GM12872 (cell line): ENCODE results near the gene EBLN1.

Experiments
- TF ChIP-seq, protein P1 (sequence below): IDR thresholded peaks from 3 replicates; pipeline ENCODE4 v1.5.1; 2011; ENCODE audit warnings: low read depth, mild to moderate bottlenecking, low read length, moderate library complexity; ENCODE audit not compliant: insufficient read depth

The EBLN1 gene

DNA sequence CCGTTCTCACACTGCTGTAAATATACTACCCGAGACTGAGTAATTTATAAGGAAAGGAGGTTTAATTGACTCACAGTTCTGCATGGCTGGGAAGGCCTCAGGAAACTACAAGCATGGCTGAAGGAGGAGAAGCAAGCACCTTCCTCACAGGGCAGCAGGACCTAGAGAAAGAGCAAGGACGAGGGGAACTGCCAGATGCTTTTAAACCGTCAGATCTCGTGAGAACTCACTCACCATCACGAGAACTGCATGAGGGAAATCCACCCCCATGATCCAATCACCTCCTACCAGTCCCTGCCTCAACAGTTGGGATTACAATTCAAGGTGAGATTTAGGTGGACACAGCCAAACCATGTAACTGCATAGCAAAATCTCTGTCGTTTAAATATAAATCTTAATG is at the start of gene EBLN1:
Gene EBLN1 (minus strand): TSS at position 174 of the 400 bp plus-strand sequence. CDS start 8,032 bp downstream, outside the sequence.
- TF ChIP-seq, protein P1, sequence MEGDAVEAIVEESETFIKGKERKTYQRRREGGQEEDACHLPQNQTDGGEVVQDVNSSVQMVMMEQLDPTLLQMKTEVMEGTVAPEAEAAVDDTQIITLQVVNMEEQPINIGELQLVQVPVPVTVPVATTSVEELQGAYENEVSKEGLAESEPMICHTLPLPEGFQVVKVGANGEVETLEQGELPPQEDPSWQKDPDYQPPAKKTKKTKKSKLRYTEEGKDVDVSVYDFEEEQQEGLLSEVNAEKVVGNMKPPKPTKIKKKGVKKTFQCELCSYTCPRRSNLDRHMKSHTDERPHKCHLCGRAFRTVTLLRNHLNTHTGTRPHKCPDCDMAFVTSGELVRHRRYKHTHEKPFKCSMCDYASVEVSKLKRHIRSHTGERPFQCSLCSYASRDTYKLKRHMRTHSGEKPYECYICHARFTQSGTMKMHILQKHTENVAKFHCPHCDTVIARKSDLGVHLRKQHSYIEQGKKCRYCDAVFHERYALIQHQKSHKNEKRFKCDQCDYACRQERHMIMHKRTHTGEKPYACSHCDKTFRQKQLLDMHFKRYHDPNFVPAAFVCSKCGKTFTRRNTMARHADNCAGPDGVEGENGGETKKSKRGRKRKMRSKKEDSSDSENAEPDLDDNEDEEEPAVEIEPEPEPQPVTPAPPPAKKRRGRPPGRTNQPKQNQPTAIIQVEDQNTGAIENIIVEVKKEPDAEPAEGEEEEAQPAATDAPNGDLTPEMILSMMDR, result no peak

DNA sequence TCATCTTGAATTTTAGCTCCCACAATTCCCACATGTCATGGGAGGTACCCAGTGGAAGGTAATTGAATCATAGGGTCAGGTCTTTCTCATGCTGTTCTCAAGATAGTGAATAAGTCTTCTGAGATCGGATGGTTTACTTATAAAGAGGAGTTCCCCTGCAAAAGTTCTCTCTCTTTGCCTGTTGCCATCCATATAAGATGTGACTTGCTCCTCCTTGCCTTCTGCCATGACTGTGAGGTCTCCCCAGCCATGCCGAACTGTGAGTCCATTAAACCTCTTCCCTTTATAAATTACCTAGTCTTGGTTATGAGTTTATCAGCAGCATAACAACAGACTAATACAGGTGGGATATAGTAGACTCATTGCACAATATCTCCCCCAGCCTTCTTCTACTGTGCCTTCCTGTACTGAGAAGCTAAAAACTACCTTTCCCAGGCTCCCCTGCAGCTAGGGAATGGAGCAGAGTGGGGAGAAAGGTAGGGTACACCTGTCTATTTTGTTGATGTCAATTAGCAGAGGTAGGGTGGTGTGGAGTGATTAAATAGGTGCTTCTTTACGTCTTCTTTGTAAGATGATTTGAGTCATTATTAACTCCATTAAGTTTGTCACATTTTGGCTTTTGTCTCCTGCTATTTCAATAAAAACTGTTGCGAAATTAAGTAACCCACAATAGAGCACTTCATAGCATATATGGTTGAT is 48.2 kb upstream of the EBLN1 start:
- TF ChIP-seq, protein P1, result no peak

DNA sequence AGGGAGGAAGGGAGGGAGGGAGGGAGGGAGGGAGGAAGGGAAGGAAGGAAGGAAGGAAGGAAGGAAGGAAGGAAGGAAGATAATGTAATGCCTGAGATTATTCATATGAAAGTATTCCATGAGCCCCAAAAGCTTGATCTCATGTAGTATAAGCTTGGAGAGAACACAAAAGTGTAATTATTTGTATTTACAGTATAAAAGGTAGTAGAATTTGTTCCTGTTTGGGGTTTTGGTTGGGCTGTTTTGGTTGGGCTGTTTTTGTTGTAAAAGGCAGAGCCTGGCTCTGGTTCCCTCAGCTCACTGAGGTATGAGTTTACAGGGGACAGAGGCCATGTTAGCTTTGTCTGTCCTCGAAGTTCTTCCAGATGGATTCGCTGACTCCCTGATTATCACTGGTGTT is 45.3 kb upstream of the EBLN1 start:
- TF ChIP-seq, protein P1, result no peak

DNA sequence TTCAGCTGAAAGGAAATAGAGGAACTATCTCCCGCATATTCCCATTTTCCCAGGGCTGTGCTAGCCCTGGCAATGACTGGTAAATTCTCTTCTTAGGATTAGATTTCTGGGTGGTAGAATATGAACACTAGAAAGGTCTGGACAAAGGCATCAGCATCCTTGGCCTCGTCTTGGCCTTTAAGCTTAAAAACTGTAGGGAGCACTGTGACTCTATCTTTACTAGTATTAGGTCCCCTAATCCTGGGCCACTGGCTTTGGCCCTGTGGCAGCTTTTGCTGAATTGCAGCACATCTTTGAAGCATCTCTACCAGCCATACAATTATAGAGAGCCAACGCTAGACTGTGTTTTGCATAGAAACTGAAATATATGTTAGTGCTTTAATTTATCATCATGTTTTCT is 41.5 kb upstream of the EBLN1 start:
- TF ChIP-seq, protein P1, result 0 out of 3 replicates have a peak, but pooled peaks have one; percentile 21

GRCh38 chr10:22258471-22258870 is 40.7 kb upstream of the EBLN1 start:
- TF ChIP-seq, protein P1, result no peak

DNA sequence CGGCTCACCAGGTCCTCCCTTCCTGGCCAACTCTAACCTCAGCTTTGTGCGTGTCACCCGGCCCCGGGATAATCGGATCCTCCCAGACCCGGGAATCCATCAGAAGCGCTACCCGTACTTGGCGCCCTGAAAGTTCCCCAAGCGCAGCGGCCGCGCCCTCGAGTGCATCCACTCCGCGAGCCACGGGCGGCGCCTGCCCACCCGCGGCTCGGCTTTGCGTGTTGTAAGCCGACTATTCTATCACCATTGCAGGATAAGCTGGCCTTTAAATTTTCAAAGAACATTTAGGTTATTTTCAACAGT is 35.7 kb upstream of the EBLN1 start:
- TF ChIP-seq, protein P1, result no peak

- TF ChIP-seq, protein P1, result no peak
Observed at GRCh38 chr10:22252801-22253579, 35.2 kb upstream of the EBLN1 start.
